ENCODE measurements around the gene KSR1. TPM values are rescaled to one million over a fixed set of nuclear protein-coding genes. Genes with fewer than 3 reads are reported as not detected.
"Not testable (repeated sequence)": the region's sequence is repeated elsewhere in the genome, so short reads cannot be mapped to it uniquely, and the experiment has no call there.

KSR1 gene
- total and polyA plus RNA-seq, 2 donors (not counting 1 experiment from before 2014, with no cell fraction given) = 5.3 to 10.1 TPM

DNA sequence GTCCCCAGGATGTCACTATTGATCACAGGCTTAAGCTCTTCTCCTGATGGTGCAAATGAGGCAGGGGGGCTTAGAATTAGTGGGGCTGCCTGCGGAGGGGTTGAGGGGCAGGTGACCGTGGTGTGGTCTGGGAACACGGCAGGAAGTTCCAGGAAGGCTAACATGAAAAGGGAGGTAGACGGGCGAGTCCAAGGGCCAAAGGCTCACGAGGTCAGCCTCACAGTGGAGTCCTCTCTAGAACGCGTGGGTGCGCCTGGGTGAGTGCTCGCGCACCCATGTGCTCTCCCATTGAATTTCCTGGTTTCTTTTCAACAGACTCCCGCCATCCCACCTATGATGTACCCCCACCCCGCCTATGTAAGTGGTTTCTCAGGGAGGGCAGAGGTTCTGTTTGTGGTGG lies 190.0 kb downstream of the KSR1 start:
- Histone ChIP-seq H3K4me1 (ENCODE audit: control insufficient read depth, extremely low read depth, insufficient read depth, low read length) (no peaks in the 10 kb centered on the region), H3K27me3 (ENCODE audit: control insufficient read depth, insufficient read depth, low read length) (no peaks in the 10 kb centered on the region), H3K9ac (ENCODE audit: insufficient read depth, low read length) (no peak overlapping the region), H3K27ac (ENCODE audit: insufficient read depth, low read length) (no peak overlapping the region), H3K4me2 (ENCODE audit: extremely low read depth, insufficient read depth, low read length) (no peak overlapping the region), H3K9me3 (ENCODE audit: control insufficient read depth, insufficient read depth, low read depth, low read length) (no peaks in the 10 kb centered on the region), H4K20me1 (ENCODE audit: control insufficient read depth, extremely low read depth, insufficient read depth, low read length) (no peaks in the 10 kb centered on the region), H3K4me3 (replicated peaks in 1 of 4; ENCODE audit: control extremely low read depth in 1 of 4, insufficient read depth in 1 of 4, low read depth in 3 of 4, low read length in 4 of 4) (no peak overlapping the region), H3K36me3 (ENCODE audit: control insufficient read depth, insufficient read depth, low read length) (no peaks in the 10 kb centered on the region), H3K79me2 (ENCODE audit: control insufficient read depth, insufficient read depth, low read length) (no peaks in the 10 kb centered on the region), H2AFZ (ENCODE audit: low read length) (no peak overlapping the region)
- no peak for TF ChIP-seq EZH2 (IDR thresholded peaks at IDR 0.05; ENCODE audit: low read length, missing control alignments)
- TF ChIP-seq, protein P1, sequence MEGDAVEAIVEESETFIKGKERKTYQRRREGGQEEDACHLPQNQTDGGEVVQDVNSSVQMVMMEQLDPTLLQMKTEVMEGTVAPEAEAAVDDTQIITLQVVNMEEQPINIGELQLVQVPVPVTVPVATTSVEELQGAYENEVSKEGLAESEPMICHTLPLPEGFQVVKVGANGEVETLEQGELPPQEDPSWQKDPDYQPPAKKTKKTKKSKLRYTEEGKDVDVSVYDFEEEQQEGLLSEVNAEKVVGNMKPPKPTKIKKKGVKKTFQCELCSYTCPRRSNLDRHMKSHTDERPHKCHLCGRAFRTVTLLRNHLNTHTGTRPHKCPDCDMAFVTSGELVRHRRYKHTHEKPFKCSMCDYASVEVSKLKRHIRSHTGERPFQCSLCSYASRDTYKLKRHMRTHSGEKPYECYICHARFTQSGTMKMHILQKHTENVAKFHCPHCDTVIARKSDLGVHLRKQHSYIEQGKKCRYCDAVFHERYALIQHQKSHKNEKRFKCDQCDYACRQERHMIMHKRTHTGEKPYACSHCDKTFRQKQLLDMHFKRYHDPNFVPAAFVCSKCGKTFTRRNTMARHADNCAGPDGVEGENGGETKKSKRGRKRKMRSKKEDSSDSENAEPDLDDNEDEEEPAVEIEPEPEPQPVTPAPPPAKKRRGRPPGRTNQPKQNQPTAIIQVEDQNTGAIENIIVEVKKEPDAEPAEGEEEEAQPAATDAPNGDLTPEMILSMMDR (conservative IDR thresholded peaks at IDR 0.05 in 1 of 2, IDR thresholded peaks at IDR 0.05 in 1 of 2; ENCODE audit: low read depth in 1 of 2, low read length in 2 of 2) = no peak
- no peak for DNase-seq (ENCODE audit: low read depth in 2 of 2)

DNA sequence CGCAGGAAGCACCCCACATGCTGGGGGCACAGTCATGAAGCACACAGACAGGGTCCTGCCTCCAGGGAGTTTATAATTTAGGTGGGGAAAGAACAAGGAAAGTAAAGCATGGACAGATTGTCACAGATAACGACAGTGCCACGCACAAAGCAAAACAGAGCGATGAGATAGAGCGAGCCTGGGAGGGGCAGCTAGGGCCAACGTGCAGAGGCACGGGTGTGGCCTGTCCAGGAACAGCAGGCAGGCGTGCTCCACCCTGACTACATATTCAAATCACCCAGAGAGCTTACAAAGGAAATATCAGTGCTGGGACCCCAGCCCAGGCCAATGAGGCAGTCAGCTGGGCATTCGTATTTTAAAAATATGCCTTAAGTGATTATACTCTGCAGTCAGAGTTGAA lies 191.5 kb downstream of the KSR1 start:
- H3K36me3 ChIP-seq (ENCODE audit: control insufficient read depth, insufficient read depth, low read length) = no peaks in the 10 kb centered on the region
- no peaks in the 10 kb centered on the region for H4K20me1 ChIP-seq (ENCODE audit: control insufficient read depth, extremely low read depth, insufficient read depth, low read length)
- no peaks in the 10 kb centered on the region for H3K27me3 ChIP-seq (ENCODE audit: control insufficient read depth, insufficient read depth, low read length)
- no peak for DNase-seq (ENCODE audit: low read depth in 2 of 2)
- no peaks in the 10 kb centered on the region for H3K4me1 ChIP-seq (ENCODE audit: control insufficient read depth, extremely low read depth, insufficient read depth, low read length)
- no peak overlapping the region for H2AFZ ChIP-seq (ENCODE audit: low read length)
- H3K4me2 ChIP-seq (ENCODE audit: extremely low read depth, insufficient read depth, low read length) = no peak overlapping the region
- H3K9ac ChIP-seq (ENCODE audit: insufficient read depth, low read length) = no peak overlapping the region
- no peak overlapping the region for H3K4me3 ChIP-seq (replicated peaks in 1 of 4; ENCODE audit: control extremely low read depth in 1 of 4, insufficient read depth in 1 of 4, low read depth in 3 of 4, low read length in 4 of 4)
- H3K79me2 ChIP-seq (ENCODE audit: control insufficient read depth, insufficient read depth, low read length) = no peaks in the 10 kb centered on the region
- TF ChIP-seq EZH2 (IDR thresholded peaks at IDR 0.05; ENCODE audit: low read length, missing control alignments) = no peak
- TF ChIP-seq, protein P1 (conservative IDR thresholded peaks at IDR 0.05 in 1 of 2, IDR thresholded peaks at IDR 0.05 in 1 of 2; ENCODE audit: low read depth in 1 of 2, low read length in 2 of 2) = no peak
- H3K27ac ChIP-seq (ENCODE audit: insufficient read depth, low read length) = no peak overlapping the region
- no peaks in the 10 kb centered on the region for H3K9me3 ChIP-seq (ENCODE audit: control insufficient read depth, insufficient read depth, low read depth, low read length)

DNA sequence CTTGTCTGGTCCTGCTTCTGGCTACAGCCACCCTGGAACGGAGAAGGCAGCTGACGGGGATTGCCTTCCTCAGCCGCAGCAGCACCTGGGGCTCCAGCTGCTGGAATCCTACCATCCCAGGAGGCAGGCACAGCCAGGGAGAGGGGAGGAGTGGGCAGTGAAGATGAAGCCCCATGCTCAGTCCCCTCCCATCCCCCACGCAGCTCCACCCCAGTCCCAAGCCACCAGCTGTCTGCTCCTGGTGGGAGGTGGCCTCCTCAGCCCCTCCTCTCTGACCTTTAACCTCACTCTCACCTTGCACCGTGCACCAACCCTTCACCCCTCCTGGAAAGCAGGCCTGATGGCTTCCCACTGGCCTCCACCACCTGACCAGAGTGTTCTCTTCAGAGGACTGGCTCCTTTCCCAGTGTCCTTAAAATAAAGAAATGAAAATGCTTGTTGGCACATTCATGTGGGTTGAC lies 192.9 kb downstream of the KSR1 start:
- H3K27me3 ChIP-seq (ENCODE audit: control insufficient read depth, insufficient read depth, low read length); H2AFZ ChIP-seq (ENCODE audit: low read length); H3K79me2 ChIP-seq (ENCODE audit: control insufficient read depth, insufficient read depth, low read length); H3K36me3 ChIP-seq (ENCODE audit: control insufficient read depth, insufficient read depth, low read length); DNase-seq (ENCODE audit: low read depth in 2 of 2); H4K20me1 ChIP-seq (ENCODE audit: control insufficient read depth, extremely low read depth, insufficient read depth, low read length); H3K4me2 ChIP-seq (ENCODE audit: extremely low read depth, insufficient read depth, low read length); H3K27ac ChIP-seq (ENCODE audit: insufficient read depth, low read length); H3K9me3 ChIP-seq (ENCODE audit: control insufficient read depth, insufficient read depth, low read depth, low read length); H3K4me1 ChIP-seq (ENCODE audit: control insufficient read depth, extremely low read depth, insufficient read depth, low read length); H3K9ac ChIP-seq (ENCODE audit: insufficient read depth, low read length); H3K4me3 ChIP-seq (replicated peaks in 1 of 4; ENCODE audit: control extremely low read depth in 1 of 4, insufficient read depth in 1 of 4, low read depth in 3 of 4, low read length in 4 of 4): not testable (repeated sequence)
